Superior temporal gyrus (tissue), 1 donor: ENCODE data around the gene EPB41L1.

Experiments
- DNase-seq: peaks from one replicate; pipeline ENCODE4 v3.0.0-alpha.2; 2016; ENCODE audit errors: extremely low spot score

The EPB41L1 gene

GRCh38 chr20:36155629-36155971 lies 1.1 kb downstream of the EPB41L1 start:
- no peak for DNase-seq

GRCh38 chr20:36155991-36156390 lies 1.5 kb downstream of the EPB41L1 start:
- peak; percentile 68 for DNase-seq

- no peak for DNase-seq
Measured at GRCh38 chr20:36157610-36158009, 3.1 kb downstream of the EPB41L1 start.

GRCh38 chr20:36158160-36158741 lies 3.7 kb downstream of the EPB41L1 start:
- peak; percentile 16 for DNase-seq

- DNase-seq: no peak
Measured at GRCh38 chr20:36159833-36160232, 5.3 kb downstream of the EPB41L1 start.

GRCh38 chr20:36162272-36162966 lies 7.9 kb downstream of the EPB41L1 start:
- DNase-seq: peak; percentile 24

- no peak for DNase-seq
Measured at GRCh38 chr20:36167902-36168503, 13.5 kb downstream of the EPB41L1 start.

GRCh38 chr20:36170542-36171215 lies 16.1 kb downstream of the EPB41L1 start:
- DNase-seq: no peak

GRCh38 chr20:36173451-36173933 lies 19.0 kb downstream of the EPB41L1 start:
- peak; percentile 65 for DNase-seq

- no peak for DNase-seq
Measured at GRCh38 chr20:36175016-36175415, 20.5 kb downstream of the EPB41L1 start.

GRCh38 chr20:36175475-36175995 lies 21.0 kb downstream of the EPB41L1 start:
- DNase-seq: no peak

GRCh38 chr20:36177716-36178115 lies 23.2 kb downstream of the EPB41L1 start:
- no peak for DNase-seq

- DNase-seq: peak; percentile 30
Measured at GRCh38 chr20:36179170-36179945, 24.8 kb downstream of the EPB41L1 start.

GRCh38 chr20:36180323-36180722 lies 25.8 kb downstream of the EPB41L1 start:
- DNase-seq: no peak

GRCh38 chr20:36181934-36182603 lies 27.5 kb downstream of the EPB41L1 start:
- no peak for DNase-seq

GRCh38 chr20:36182604-36183154 lies 28.1 kb downstream of the EPB41L1 start:
- DNase-seq: no peak

GRCh38 chr20:36183155-36183944 lies 28.8 kb downstream of the EPB41L1 start:
- DNase-seq: no peak

- DNase-seq: no peak
Measured at GRCh38 chr20:36184816-36185776, 30.6 kb downstream of the EPB41L1 start.
